GM21528 (cell line): ENCODE results near the gene TMEM178B.
"Not testable (repeated sequence)": the region's sequence is repeated elsewhere in the genome, so short reads cannot be mapped to it uniquely, and the experiment has no call there.

Experiments
- ATAC-seq: cut with Tn5 transposase; IDR thresholded peaks from one replicate; pipeline ENCODE4 v1.9.1; 2021; ENCODE audit warnings: mild to moderate bottlenecking, moderate library complexity; ENCODE audit not compliant: unreplicated experiment, low FRiP score

TMEM178B gene

DNA sequence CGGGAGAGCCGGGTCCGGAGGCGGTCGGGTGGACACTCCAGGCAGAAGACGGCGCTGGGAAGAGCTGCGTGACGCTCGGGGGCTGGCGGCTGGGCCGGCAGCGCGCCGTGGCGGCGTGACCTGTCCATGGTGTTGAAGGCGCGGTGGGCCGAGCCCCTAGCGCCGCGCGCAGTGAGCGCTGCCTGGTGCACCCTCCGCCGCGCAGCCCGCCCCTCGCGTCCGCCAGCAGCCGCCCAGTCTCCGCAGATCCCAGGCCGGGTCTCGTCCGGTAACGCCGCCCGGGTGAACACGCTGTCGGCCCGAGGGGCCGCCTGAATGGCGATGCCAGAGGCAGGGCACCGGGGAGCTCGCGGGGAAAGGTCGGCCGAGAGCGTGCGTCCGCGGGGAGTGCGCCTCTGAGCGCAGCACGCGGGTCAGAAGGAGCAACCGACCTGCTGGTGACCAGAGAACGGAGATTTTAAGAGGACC, 657 bp upstream of the TMEM178B start:
- peak; percentile 15 for ATAC-seq

DNA sequence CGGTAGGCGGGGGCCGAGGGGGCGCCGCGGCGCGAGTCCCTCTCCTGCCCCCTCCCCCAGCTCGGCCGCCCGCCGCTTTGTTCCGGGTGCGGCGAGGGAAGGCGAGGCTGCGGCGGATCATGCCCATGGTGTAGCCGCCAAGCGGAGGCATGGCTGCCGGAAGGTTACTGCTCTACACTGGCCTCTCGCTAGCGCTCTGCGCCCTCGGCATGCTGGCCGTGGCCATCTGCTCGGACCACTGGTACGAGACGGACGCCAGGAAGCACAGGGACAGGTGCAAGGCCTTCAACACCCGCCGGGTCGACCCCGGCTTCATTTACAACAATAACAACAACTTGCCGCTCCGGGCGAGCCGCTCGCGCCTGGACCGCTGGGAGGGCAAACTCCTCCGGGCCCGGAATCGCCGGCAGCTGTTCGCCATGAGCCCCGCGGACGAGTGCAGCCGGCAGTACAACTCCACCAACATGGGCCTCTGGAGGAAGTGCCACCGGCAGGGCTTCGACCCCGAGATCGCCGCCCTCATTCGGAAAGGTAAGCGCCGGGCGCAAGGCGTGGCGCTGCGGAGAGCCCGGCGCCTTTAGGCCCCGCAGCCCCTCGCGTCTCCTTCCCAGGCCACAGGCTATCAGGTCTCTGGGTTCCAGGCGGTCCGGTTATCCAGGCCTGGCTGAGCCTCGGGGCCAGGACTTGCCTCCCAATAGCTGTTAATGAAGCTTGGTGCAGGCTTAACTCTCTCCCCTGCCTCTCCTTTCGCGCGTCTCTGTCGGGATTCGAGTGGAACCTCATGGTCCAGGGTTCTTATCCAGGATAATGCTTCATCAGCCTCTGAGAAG, 513 bp downstream of the TMEM178B start:
- peak; percentile 51 for ATAC-seq

DNA sequence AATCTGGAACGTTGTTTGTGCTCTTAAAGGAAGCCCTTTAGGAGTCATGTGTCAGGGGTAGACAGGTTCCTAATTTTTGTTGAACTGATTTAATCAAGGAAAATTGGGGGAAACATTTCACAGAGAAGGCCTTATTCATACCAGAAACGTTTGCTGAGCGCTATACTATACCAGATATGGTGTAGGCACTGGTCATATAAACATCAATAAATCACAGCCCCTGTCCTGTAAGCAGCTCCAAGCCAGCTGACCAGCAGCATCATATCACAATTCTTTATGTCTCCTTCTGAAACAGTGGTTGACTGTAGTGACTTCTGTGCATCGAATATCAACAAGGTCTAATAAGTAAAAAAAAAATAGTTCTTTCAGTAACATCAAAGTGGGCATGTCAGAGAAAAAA, 1.1 kb downstream of the TMEM178B start:
- ATAC-seq: no peak

DNA sequence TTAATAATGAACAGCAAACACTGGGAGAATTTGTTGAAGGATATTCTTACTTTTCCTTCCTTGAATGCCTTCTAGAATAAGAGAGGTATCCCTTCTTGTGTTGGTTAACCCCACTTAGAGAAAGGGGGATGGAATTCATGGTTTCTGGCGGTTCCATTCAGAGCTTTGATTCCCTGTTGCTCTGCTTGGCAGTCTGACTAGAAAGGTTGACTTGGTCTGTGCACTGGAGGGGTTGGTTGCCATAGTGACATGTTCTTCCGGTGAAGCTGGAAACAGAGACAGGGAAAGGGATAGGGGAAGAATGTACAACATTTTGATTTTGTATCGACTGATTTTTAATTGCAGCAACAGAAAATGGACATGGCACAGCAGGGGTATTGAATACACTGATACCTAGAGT, 2.5 kb downstream of the TMEM178B start:
- ATAC-seq: no peak

DNA sequence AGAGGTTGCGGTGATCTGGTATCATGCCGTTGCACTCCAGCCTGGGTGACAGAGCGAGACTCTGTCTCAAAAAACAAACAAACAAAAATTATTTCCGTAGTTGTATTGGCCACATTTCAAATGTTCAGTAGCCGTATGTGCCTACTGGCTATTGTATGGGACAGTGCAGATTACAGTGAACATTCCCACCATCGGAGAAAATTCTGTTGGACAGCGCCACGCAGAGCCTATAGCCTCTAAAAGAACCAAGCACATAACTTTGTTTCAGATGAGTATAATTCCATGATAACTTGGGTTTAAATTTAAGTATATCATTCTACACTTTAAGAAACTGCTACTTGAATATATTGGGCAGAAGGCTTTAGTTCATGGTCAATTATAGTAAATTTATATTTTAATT, 5.4 kb downstream of the TMEM178B start:
- ATAC-seq: no peak

DNA sequence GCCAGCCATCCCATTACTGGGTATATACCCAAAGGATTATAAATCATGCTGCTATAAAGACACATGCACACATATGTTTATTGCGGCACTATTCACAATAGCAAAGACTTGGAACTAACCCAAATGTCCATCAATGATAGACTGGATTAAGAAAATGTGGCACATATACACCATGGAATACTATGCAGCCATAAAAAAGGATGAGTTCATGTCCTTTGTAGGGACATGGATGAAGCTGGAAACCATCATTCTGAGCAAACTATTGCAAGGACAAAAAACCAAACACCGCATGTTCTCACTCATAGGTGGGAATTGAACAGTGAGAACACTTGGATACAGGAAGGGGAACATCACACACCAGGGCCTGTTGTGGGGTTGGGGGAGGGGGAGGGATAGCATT, 15.6 kb downstream of the TMEM178B start:
- ATAC-seq: not testable (repeated sequence)

DNA sequence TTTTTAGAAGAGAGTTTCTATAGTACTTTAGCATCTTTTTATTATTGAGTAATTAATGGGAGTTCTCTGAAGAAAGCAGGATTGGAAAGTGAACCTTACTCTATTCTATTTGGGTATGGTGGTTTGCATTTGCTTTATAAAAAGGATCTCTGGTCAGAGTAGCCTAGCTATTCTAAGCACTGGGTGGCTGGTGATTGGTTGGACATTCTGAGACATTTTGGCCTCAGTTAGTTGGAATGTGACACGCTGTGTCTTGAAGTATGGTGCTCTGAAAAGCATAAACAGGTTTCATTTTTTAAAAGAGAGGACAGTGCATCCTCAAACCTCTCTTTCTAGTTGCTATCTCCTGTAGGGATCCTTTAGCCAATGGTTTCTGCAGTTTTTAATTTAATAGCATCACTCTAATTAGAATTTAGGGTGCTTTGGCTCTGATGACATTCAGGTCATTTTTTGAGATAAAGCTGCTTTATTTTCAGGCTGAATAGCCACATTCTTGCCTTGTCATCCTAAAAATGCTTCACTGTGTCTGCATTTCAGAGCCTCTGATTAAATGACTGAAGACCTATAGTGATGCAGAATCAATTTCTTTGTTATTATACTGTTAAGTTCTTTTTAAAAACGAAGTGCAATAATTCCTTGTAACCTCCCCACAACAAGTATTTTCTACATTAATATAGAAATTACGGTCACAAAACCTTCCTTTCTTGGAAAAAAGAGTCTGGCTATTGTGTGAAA, 20.6 kb downstream of the TMEM178B start:
- ATAC-seq: no peak

DNA sequence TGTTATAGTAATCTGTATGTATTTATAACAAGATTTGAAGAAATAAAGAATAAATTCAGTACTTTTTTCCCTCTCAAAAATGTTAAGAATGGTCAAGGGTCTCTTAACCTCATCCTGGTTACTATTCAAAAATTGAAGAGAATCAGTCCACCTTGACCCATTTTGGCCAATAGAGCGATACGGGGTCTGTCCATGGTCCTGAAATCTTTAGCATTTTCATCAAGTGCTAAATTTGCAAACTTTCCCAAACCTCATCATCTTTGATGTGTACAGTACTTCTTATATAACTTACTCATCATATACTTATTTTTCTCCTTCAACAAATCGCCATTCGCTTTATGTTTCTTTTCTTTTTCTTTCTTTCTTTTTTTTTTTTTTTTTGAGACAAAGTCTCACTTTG, 23.6 kb downstream of the TMEM178B start:
- ATAC-seq: no peak

DNA sequence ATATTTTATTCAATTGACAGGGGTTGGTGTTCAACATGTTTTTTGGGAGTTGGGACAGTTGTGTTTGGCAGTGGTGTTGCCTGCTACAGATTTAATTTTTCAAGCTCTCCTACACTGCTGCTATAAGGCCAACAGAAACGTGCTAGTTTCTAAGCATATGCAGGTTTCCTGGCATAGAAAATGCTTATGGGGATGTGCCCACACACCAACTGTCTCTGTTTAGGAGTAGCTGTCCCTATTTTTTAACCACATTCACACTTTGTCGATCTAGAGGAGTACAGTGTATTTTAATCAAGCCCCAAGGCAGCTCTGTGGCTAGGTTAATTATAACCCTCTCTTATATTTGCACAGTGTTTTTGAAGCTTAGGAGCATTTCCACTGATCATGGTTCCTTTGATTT, 28.6 kb downstream of the TMEM178B start:
- ATAC-seq: no peak

DNA sequence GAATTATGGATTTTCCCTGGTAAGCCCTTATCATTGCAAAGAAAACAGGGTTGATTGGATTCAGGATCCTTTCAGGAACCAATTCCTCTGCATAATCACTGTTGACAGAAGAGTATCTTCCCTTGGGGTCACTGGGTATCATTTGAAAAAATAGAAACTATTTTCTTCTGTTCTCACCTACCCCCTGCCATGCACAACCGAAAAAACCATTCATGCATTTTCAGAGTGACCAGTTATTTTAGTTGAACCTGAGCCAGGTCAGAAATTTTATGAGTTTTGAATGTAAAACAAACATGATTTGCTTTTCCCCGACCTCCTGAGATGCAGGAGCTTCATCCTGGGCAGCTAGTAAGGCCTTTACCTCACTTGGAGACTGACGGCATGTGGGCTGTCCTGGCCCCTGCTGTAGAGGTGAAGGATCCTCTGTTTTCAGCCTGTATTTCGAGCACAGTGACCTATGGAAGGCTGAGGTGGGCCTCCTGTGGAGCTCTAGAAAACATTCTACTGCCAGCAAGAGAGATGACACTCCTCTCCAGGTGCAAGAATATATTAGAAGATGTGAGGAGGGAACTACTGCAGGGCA, 30.1 kb downstream of the TMEM178B start:
- no peak for ATAC-seq

DNA sequence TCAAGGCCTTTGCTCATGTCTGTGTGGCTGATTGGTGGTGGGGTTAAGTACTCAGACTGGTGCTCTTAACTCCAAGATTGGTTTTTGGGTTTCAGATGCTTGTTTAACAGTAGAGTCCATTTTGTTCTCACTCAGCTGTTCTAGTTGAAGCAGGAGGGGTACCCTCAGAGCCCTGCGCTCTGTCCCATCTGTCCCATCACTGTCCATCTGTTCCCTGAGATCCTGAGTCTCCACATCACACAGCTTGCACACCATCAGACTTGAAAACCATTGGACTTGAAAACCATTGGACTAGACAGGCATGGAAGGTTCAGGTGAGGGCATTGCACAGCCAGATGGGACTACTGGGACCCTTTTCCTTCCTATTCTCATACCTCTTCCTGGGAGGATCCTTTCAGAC, 39.3 kb downstream of the TMEM178B start:
- ATAC-seq: no peak

DNA sequence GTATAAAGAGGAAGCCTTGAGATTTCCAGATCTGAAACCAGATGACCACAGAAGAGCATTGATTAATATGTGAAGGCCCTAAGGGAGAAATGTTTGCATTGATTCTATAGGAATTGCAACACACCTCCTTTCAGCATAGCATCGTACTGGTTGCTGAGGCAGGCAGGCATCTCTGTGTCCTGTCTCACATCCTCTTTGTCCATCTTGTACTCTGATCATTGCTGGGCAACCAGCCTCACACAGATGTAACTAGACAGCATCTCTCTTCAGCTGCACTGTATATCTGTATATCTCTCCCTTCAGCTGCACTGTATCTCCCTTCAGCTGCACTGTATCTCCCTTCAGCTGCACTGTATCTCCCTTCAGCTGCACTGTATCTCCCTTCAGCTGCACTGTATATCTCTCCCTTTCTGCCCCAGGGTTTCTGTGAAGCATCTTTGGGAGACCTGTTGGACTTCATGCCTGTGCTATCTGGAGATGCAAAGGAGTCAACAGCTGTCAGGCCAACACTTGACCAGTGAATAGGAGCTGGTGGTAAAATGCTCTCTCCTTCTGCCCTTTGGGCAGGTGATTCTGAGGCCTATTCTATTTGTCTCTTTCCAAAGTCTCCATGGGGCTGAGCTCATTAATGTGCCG, 40.3 kb downstream of the TMEM178B start:
- ATAC-seq: no peak

DNA sequence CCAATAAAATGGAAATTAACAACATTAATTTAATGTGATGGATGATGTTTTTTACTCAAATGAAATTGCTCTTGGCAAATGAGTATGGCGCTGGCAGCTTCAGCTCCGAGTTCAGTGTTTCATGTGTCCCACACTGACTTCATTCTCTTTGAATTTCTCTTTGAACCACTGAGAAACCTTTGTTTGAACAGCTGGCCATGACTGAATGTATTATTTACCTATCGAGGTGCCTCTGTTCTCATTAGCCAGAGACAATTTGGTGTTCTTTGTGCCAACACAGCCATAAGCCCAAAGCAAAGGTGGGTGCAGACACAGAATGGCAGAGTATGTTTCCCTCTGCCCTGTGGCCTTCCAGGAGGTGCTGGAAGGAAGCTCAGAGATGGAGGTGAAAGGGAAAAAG, 42.1 kb downstream of the TMEM178B start:
- ATAC-seq: no peak

DNA sequence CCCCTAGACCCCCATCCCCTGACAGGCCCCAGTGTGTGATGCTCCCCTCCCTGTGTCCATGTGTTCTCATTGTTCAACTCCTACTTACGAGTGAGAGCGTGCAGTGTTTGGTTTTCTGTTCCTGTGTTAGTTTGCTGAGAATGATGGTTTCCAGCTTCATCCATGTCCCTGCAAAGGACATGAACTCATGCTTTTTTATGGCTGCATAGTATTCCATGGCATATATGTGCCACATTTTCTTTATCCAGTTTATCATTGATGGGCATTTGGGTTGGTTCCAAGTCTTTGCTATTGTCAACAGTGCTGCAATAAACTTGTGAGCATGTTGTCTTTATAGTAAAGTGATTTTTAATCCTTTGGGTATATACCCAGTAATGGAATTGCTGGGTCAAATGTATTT, 42.8 kb downstream of the TMEM178B start:
- ATAC-seq: not testable (repeated sequence)

DNA sequence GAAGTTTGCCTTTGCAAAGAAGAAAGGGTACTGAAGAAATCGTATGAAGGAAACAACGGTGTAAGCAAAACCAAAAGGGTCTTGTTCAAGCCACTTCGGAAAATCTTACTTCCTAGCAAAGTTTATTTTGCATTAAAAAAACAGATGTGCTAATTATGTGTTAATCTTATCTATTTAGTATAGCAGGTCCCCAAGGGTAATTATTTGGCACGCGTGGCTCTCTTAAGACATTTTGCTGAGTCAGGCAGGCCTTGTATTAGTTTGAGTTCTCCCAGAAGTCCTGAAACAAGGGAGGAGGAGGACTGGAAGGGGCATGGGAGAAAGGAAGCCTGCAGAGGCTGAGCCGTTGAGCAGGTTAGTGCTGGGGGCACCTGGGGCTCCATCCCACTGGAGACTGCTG, 44.9 kb downstream of the TMEM178B start:
- ATAC-seq: no peak

DNA sequence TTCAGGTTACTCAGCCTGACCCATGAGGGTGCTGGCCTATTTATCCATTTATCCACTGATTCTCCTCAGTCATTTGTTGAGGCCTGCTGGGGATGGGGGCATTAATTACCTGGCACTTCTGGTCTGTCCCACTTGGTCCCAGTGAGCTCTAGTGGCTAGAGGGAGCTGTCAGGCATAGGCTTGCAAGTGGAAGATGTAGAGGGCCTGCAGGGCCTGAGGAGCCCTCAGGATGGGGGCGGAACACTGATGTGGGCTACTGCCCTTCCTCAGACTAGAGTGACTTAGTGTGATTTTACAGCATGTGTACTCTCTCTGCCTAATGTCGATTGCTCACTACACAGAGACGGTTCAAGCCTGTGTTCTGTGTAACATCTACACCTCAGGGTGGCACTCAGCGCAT, 45.3 kb downstream of the TMEM178B start:
- ATAC-seq: no peak

DNA sequence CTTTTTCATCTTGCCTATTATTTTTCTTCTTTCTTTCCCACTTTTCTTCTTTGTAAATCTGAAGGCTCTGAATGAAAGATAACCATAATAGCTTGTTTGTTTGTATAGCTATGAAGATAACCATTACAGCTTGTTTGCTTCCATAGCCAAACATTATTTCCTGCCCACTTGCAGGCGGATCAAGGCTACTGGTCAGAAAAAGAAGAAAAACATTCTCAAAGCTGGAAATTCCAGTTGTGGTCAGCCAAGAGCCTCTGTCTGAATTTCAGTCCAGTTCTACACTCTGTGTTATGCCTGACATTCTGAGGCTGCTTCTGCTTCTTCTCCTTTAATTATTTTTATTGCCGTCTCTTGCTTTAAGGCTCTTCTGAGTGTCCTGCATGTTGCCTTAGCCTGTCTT, 48.9 kb downstream of the TMEM178B start:
- ATAC-seq: no peak

DNA sequence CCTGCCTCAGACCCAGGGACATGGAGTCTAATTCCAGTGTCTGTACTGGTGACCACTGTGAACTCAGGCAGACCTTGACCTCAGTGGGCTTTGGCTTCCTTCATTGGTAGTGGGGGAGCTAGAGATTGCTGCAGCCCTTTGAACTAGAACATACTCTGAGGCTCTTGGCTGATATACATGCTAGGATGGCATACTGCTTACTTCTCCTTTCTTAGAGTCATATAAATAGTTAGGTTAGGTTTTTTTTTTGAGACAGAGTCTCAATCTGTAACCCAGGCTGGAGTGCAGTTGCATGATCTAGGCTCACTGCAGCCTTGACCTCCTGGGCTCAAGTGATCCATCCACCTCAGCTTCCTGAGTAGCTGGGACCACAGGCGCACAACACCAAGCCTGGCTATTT, 49.7 kb downstream of the TMEM178B start:
- no peak for ATAC-seq

DNA sequence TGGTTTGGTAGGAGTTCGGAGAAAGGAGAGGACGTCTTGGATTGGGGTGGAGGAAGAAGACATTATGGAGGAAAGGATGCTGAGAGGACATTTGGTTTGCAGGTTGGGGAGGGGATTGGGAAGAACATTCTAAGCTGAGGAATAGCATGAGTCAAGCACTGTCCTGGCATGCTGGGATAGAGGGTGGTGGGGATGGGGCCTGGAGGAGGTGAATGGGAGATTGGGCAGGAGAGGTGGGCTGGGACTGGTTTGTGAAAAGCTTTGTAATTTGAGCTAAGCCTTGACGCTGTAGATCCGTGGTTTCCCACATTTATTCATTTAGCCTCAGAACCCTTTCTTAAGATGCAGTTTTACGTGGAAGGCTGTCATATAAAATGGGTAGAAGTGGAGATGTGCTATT, 52.2 kb downstream of the TMEM178B start:
- ATAC-seq: no peak

DNA sequence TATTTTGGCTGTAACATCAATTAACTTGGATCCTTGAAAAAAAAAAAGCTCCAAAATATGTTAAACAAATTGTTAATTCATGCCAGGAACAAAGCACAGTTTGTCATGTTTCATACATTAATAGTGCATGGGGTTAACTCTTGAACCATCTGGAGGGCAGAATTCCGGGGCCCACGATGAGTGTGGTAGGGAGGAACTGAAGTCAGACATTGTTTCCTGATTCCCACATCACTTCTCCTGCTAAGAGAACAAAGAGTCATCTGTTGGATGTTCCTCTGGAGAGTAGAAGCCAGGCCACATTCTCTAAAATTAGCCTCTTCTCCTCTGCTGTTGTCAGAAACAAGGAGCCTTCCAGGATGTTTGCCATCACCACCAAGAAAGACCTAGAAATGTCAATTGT, 54.6 kb downstream of the TMEM178B start:
- no peak for ATAC-seq

DNA sequence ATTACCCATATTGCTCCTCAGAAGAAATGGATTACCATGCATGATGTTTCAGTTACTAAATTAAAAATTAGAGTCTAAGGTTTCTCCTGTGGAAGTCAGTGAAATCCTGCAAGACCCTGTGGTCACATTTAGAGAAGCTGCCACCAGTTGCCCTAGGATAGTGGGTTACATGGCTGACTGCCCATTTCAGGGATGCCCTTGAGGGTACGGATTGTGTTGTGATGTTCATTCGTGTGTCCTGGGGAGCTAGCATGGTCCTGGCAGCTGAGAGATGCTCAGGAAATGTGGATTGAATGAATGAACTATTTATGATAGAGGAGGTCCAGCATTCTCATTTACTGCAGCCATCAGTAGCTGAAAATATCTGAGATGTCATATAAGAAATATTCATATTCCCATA, 55.1 kb downstream of the TMEM178B start:
- no peak for ATAC-seq
